ENCODE measurements around the gene DOK3.
A peak's percentile ranks its signal among the peaks of the same experiment; 100 is the strongest.

Gene DOK3

DNA sequence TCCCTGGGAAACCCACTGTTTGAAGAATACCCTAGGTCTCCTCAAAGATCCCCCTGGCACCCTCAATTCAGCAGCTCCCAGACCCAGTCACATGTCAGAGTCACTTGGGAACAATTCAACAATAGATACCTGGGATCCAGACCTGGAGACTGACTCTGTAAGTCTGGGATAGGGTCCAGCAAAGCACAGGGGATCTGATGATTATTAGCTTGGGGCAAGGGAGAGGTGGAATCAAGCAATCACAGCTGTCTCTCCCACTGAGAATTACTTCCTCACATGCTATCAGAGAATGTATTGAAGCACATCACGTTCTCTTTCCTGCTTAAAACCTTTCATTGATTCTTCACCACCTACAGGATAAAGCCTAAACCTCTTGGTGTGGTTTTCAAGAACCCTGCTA, 38.9 kb upstream of the DOK3 start:
- Histone ChIP-seq H3K36me3 (ENCODE audit: control insufficient read depth, insufficient read depth, low read length) (peaks cover 38% of the 10 kb centered on the region), H3K27ac (ENCODE audit: low read depth, low read length, severe bottlenecking) (no peak overlapping the region), H3K4me1 (ENCODE audit: control insufficient read depth, insufficient read depth, low read length, poor library complexity, severe bottlenecking) (peaks cover 28% of the 10 kb centered on the region), H3K9me3 (ENCODE audit: control insufficient read depth, low read length) (no peaks in the 10 kb centered on the region), H3K4me3 (ENCODE audit: extremely low read depth, insufficient read depth, low read length, poor library complexity, severe bottlenecking) (no peak overlapping the region)
- WGBS, 2 experiments (ENCODE audit: insufficient coverage in 2 of 2): 83 to 100% methylated on average over 1 of the region's 1 CpG

DNA sequence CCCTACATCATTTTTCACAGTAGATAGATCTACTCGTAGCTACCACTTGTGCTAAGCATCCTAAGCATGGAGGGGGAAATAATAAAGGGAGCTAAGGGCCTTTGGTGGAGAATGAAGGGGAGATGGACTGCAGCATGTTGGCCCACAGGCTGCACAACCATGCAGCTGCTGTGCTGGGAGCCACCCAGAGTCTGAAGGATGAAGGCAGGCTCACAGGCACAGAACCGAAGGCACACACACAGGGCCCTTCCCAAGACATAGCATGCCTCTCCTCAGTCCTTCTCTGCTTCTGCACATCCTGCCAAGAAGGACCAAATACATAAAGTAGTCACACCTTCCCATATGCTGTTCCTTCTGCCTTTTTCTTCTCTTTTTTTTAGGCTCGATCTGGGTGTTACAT, 38.1 kb upstream of the DOK3 start:
- no peaks in the 10 kb centered on the region for H3K9me3 ChIP-seq (ENCODE audit: control insufficient read depth, low read length)
- H3K27ac ChIP-seq (ENCODE audit: low read depth, low read length, severe bottlenecking): no peak overlapping the region
- peaks cover 43% of the 10 kb centered on the region for H3K36me3 ChIP-seq (ENCODE audit: control insufficient read depth, insufficient read depth, low read length)
- 94 to 100% methylated on average over 2 of the region's 3 CpGs for whole genome bisulfite sequencing, 2 experiments (ENCODE audit: insufficient coverage in 2 of 2)
- H3K4me1 ChIP-seq (ENCODE audit: control insufficient read depth, insufficient read depth, low read length, poor library complexity, severe bottlenecking): peaks cover 24% of the 10 kb centered on the region
- no peak overlapping the region for H3K4me3 ChIP-seq (ENCODE audit: extremely low read depth, insufficient read depth, low read length, poor library complexity, severe bottlenecking)

DNA sequence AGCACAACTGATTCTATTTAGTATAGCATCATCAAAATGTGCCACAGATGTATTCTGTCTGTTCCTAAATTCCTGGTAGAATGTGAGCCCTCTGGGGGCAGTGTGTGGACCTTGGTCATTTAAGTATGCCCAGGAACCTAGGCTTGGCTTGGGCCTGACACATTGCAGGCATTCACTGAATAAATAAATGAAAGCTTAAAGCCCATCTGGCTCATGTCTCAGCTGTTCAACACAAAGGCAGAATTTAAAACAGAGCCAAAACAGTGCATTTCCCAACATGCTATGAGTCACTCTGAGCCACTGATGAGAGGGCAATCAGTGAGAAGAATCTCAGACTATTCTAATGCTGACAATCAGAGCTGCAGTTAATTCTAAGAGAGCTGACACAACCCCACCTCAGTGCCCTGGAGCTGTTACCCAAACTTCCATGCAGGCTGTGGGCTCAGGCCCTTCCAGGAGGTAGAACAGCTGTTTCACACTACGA, 36.7 kb upstream of the DOK3 start:
- peaks cover 42% of the 10 kb centered on the region for H3K36me3 ChIP-seq (ENCODE audit: control insufficient read depth, insufficient read depth, low read length)
- H3K4me1 ChIP-seq (ENCODE audit: control insufficient read depth, insufficient read depth, low read length, poor library complexity, severe bottlenecking): peaks cover 22% of the 10 kb centered on the region
- no CpG with 5 or more reads among the region's 1 CpG for WGBS, 2 experiments (ENCODE audit: insufficient coverage in 2 of 2)
- no peak overlapping the region for H3K4me3 ChIP-seq (ENCODE audit: extremely low read depth, insufficient read depth, low read length, poor library complexity, severe bottlenecking)
- H3K9me3 ChIP-seq (ENCODE audit: control insufficient read depth, low read length): no peaks in the 10 kb centered on the region
- H3K27ac ChIP-seq (ENCODE audit: low read depth, low read length, severe bottlenecking): peak overlapping the region; percentile 94

DNA sequence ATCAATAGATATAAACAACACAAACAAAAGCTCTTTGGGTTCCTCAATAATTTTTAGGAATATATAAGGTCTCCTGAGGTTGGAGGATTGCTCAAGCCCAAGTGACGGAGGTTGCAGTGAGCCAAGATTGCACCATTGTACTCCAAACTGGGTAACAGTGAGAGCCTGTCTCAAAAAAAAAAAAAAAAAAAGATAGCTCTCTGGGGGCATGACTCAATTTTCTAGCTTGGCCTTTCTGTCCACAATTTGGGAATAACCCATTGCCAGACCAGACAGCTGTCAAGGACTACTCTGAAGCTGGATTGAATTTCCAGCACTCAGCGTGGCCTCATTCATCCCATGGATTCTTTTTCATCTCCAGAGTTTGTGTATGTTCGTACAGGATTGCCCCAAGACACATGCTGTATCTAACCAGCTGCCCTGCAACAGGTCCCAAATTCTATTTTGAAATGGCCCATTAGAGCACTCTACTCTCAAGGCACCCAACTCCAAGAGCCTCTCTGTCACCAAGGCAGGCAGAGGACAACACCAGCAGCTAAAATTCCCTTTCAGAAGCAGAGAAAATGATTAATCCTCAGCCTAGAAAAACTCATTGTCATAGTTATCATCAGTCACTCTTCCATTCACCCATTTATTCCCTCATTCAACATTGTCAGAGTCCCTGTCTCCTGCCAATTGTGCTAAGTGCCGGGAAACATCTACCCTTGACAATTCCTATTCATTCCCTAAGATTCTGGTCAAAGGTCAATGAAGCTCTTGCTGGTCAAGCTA, 36.0 kb upstream of the DOK3 start:
- Histone ChIP-seq H3K36me3 (ENCODE audit: control insufficient read depth, insufficient read depth, low read length) (peaks cover 40% of the 10 kb centered on the region), H3K4me1 (ENCODE audit: control insufficient read depth, insufficient read depth, low read length, poor library complexity, severe bottlenecking) (peaks cover 23% of the 10 kb centered on the region), H3K4me3 (ENCODE audit: extremely low read depth, insufficient read depth, low read length, poor library complexity, severe bottlenecking) (no peak overlapping the region), H3K9me3 (ENCODE audit: control insufficient read depth, low read length) (no peaks in the 10 kb centered on the region), H3K27ac (ENCODE audit: low read depth, low read length, severe bottlenecking) (peak overlapping the region; percentile 94)
- WGBS, 2 experiments (ENCODE audit: insufficient coverage in 2 of 2): 94 to 96% methylated on average over 3 to 4 of the region's 4 CpGs

DNA sequence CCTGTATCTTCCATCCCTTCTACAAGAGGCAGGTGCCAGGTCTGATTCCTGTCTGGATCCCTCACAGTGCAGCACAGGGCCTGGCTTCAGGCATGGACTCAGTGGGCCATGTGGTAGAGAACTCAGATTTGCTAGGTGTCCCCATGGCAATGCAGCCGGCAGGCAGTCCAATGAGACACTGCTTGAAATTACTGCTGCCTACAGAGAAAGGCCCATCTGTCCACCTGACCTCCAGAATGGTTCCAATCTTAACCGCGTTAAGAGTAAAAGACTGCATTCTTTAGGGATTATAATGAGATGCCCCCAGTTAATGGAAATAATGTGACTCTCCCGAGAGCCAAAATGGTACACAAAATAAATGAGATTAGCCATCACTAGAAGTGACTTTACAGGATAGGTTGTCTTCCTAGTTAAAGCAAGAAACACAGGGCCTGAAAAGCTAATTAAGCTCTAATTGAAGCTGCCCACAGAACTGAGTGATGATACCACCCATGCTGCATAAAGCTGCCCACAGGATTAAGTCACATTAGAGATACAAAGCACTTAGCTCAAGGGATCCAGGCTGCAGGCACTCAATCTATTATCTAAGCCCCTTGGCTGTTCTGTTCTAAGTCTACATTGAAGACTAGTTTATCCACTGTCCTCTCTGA, 33.3 kb upstream of the DOK3 start:
- Histone ChIP-seq H3K9me3 (ENCODE audit: control insufficient read depth, low read length) (no peaks in the 10 kb centered on the region), H3K27ac (ENCODE audit: low read depth, low read length, severe bottlenecking) (no peak overlapping the region), H3K4me1 (ENCODE audit: control insufficient read depth, insufficient read depth, low read length, poor library complexity, severe bottlenecking) (peaks cover 38% of the 10 kb centered on the region), H3K4me3 (ENCODE audit: extremely low read depth, insufficient read depth, low read length, poor library complexity, severe bottlenecking) (no peak overlapping the region), H3K36me3 (ENCODE audit: control insufficient read depth, insufficient read depth, low read length) (peaks cover 56% of the 10 kb centered on the region)
- 96 to 100% methylated on average over 2 to 4 of the region's 4 CpGs for WGBS, 2 experiments (ENCODE audit: insufficient coverage in 2 of 2)

DNA sequence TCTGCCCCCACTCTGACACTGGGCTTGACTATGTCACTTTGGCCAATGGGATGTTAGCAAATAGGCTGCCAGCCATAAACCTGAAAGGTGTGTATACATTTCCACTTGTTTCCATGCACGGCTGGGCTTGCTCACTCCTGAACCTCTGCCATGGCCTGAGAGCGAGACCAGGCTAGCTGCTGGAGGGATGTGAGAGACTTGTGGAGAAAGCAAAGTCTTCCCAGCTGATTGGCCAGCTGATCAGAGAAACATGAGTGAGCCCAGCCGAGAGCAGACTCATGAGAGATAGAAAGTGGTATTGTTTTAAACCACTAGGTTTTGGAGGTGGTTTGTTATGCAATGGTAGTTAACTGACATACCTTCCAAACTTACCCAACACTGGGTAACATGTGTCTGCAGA, 30.8 kb upstream of the DOK3 start:
- 88 to 100% methylated on average over 2 of the region's 3 CpGs for WGBS, 2 experiments (ENCODE audit: insufficient coverage in 2 of 2)
- Histone ChIP-seq H3K27ac (ENCODE audit: low read depth, low read length, severe bottlenecking) (no peak overlapping the region), H3K4me1 (ENCODE audit: control insufficient read depth, insufficient read depth, low read length, poor library complexity, severe bottlenecking) (peaks cover 22% of the 10 kb centered on the region), H3K4me3 (ENCODE audit: extremely low read depth, insufficient read depth, low read length, poor library complexity, severe bottlenecking) (no peak overlapping the region), H3K9me3 (ENCODE audit: control insufficient read depth, low read length) (no peaks in the 10 kb centered on the region), H3K36me3 (ENCODE audit: control insufficient read depth, insufficient read depth, low read length) (peaks cover 78% of the 10 kb centered on the region)

DNA sequence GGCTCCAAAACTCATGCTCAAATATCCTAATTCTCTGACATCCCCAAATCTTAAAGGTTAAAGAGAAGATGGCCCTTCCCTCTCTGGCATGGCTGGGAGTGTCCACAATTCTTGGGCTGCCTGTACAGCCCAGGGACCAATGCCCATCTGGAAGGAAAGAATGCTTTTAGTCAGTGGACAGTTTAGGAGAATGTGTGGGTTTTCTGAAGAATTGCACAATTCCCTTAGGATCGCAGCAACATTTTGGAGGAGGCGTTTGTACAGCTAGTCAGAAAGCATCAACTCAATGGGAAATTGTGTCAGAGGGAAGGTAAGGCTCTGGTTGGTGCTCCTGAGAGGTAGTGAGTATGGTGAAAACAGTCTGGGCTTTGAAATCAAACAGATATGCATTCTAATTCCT, 29.8 kb upstream of the DOK3 start:
- Histone ChIP-seq H3K4me1 (ENCODE audit: control insufficient read depth, insufficient read depth, low read length, poor library complexity, severe bottlenecking) (peaks cover 17% of the 10 kb centered on the region), H3K36me3 (ENCODE audit: control insufficient read depth, insufficient read depth, low read length) (peaks cover 83% of the 10 kb centered on the region), H3K4me3 (ENCODE audit: extremely low read depth, insufficient read depth, low read length, poor library complexity, severe bottlenecking) (no peak overlapping the region), H3K9me3 (ENCODE audit: control insufficient read depth, low read length) (no peaks in the 10 kb centered on the region), H3K27ac (ENCODE audit: low read depth, low read length, severe bottlenecking) (no peak overlapping the region)
- WGBS, 2 experiments (ENCODE audit: insufficient coverage in 2 of 2): 93 to 100% methylated on average over 2 of the region's 2 CpGs

DNA sequence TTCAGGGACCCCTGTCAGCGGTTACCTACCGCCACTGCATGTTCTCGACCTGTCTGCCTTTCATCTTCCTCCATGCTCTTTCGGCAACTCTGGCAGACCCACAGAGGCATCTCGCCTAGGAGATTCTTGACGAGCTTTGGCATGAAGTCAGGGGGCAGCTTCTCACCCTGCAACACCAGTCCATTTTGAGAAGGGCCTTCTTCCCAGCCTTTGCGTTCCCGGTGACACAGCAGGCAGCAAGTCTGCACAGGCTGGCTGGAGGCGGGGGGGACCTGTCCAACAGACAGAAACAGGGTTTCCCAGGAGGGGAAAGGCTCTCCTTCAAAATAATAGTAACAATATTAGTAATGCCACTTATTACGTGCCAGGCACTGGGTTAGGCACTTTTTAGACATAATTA, 29.2 kb upstream of the DOK3 start:
- Histone ChIP-seq H3K36me3 (ENCODE audit: control insufficient read depth, insufficient read depth, low read length) (peaks cover 82% of the 10 kb centered on the region), H3K4me1 (ENCODE audit: control insufficient read depth, insufficient read depth, low read length, poor library complexity, severe bottlenecking) (peaks cover 17% of the 10 kb centered on the region), H3K9me3 (ENCODE audit: control insufficient read depth, low read length) (no peaks in the 10 kb centered on the region), H3K4me3 (ENCODE audit: extremely low read depth, insufficient read depth, low read length, poor library complexity, severe bottlenecking) (no peak overlapping the region), H3K27ac (ENCODE audit: low read depth, low read length, severe bottlenecking) (no peak overlapping the region)
- 96 to 97% methylated on average over 5 to 6 of the region's 10 CpGs for WGBS, 2 experiments (ENCODE audit: insufficient coverage in 2 of 2)

DNA sequence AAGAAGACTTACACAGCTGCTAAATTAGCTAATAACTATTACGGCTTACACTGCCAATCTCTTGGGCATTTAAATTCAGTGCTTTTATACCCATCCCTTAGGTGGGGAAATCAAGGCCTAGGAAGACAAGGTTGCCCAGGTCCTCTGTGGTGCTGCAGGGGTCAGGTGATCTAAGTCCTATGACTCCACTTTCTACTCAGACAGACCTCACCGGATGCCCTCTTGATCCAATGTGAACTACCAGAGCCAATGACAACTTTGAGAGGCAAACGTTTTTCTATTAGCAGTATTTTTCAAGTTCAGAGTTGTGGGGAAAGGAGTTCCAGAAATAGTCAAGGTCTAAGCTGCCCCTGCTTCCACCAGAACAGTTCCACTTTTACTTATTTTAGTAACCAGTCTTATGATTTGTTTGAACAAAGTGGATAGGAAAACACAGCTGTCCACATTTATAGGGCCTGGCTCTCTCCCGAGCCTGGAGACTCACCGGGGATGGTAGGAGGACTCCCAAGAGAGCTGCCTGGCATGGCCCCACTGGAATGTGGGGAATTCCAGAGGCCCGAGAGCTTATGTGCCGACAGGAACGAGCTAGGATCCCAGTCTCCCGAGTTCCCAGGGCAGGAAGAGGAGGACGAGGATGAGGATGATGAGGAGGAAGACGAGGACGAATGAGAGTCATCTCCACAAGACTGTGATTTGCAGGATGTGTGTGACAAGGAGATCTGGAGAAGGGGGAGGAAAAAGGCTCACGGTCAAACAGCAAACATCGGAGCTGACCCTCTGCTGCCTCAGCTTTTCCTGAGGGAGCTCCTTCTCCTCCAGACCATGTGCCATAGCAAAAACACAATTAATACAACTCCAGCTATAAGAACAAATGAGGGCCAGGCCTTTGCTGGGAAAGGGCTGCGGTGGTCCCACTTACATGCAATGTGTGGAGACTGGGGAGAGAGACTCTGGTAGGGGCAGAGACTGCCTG, 28.0 kb upstream of the DOK3 start:
- Histone ChIP-seq H3K27ac (ENCODE audit: low read depth, low read length, severe bottlenecking) (peak overlapping the region; percentile 43), H3K4me1 (ENCODE audit: control insufficient read depth, insufficient read depth, low read length, poor library complexity, severe bottlenecking) (peaks cover 17% of the 10 kb centered on the region), H3K36me3 (ENCODE audit: control insufficient read depth, insufficient read depth, low read length) (peaks cover 81% of the 10 kb centered on the region), H3K9me3 (ENCODE audit: control insufficient read depth, low read length) (no peaks in the 10 kb centered on the region), H3K4me3 (ENCODE audit: extremely low read depth, insufficient read depth, low read length, poor library complexity, severe bottlenecking) (no peak overlapping the region)
- WGBS, 2 experiments (ENCODE audit: insufficient coverage in 2 of 2): 65 to 77% methylated on average over 9 to 10 of the region's 15 CpGs

DNA sequence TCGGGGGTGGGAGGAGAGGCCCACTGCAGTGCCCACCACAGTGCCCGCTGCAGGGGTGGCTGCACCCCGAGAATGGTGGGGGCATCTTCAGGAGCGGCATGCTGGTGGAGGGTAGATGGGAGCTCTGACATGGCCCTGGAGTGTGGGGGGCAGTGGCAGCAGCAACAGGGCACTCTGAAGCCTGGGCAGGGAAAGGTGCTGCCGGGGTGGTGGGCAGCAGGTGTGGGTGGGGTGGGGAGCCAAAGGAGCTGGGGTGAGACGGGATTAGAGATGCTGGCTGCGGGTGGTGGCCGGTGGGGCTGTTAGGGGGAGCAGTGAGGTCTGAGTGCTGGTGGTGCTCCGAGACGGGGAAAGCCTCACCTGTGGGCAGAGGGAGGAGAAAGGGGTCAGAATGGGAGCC, 26.8 kb upstream of the DOK3 start:
- H3K9me3 ChIP-seq (ENCODE audit: control insufficient read depth, low read length): no peaks in the 10 kb centered on the region
- WGBS, 2 experiments (ENCODE audit: insufficient coverage in 2 of 2): 91 to 95% methylated on average over 5 to 8 of the region's 10 CpGs
- H3K27ac ChIP-seq (ENCODE audit: low read depth, low read length, severe bottlenecking): no peak overlapping the region
- peaks cover 17% of the 10 kb centered on the region for H3K4me1 ChIP-seq (ENCODE audit: control insufficient read depth, insufficient read depth, low read length, poor library complexity, severe bottlenecking)
- no peak overlapping the region for H3K4me3 ChIP-seq (ENCODE audit: extremely low read depth, insufficient read depth, low read length, poor library complexity, severe bottlenecking)
- H3K36me3 ChIP-seq (ENCODE audit: control insufficient read depth, insufficient read depth, low read length): peaks cover 81% of the 10 kb centered on the region
